Common myeloid progenitor, CD34-positive (primary cell): ENCODE results near the gene PRKAR1B.

Experiments used
- CTCF ChIA-PET: fragments of 350-600 bp; sonication (Branson Sonifier 250); formaldehyde crosslinking; loops from one replicate; lab custom pipeline; 2021; ENCODE audit warnings: antibody characterized with exemption; lab: Charles Lee
- POLR2A ChIA-PET: fragments of 350-600 bp; sonication (Branson Sonifier 250); formaldehyde crosslinking; loops from one replicate; lab custom pipeline; 2021; ENCODE audit warnings: antibody characterized with exemption; lab: Charles Lee
- DNase-seq, 3 donors: peaks; one replicate each; pipeline versions ENCODE4 v3.0.0 to v3.0.0-alpha.2; 2013
- H3K27ac ChIP-seq, 2 experiments: 1 replicate in 1 of 2; 2 replicates in 1 of 2; pipeline ENCODE4 v1.7.0; 2013; ENCODE audit warnings: inconsistent platforms in 2 of 2, low read length in 2 of 2, mild to moderate bottlenecking in 2 of 2, low read depth in 1 of 2, moderate library complexity in 1 of 2; ENCODE audit not compliant: severe bottlenecking in 2 of 2, insufficient read depth in 1 of 2, poor library complexity in 1 of 2
- H3K27me3 ChIP-seq, 5 experiments: replicated peaks in 2 of 5; 1 replicate in 3 of 5; 2 replicates in 2 of 5; pipeline versions ENCODE4 v1.6.1 to v1.7.0; 2013; ENCODE audit warnings: low read length in 4 of 5, mild to moderate bottlenecking in 2 of 5, moderate library complexity in 2 of 5, inconsistent platforms in 1 of 5; ENCODE audit not compliant: insufficient read depth in 5 of 5, control insufficient read depth in 4 of 5
- H3K36me3 ChIP-seq, 4 experiments: 1 replicate in 2 of 4; 2 replicates in 2 of 4; pipeline versions ENCODE4 v1.6.1 to v1.7.0; 2013; ENCODE audit warnings: low read length in 3 of 4, control low read depth in 1 of 4, mild to moderate bottlenecking in 1 of 4; ENCODE audit not compliant: control insufficient read depth in 4 of 4, insufficient read depth in 4 of 4
- H3K4me1 ChIP-seq, 4 experiments: 1 replicate in 3 of 4; 2 replicates in 1 of 4; pipeline versions ENCODE4 v1.6.1 to v1.7.1; 2013; ENCODE audit warnings: low read length in 3 of 4, mild to moderate bottlenecking in 3 of 4, control low read depth in 1 of 4, inconsistent platforms in 1 of 4, moderate library complexity in 1 of 4; ENCODE audit not compliant: control insufficient read depth in 4 of 4, insufficient read depth in 4 of 4; ENCODE audit errors: control extremely low read depth in 1 of 4
- H3K4me3 ChIP-seq, 7 experiments: 1 replicate in 4 of 7; 2 replicates in 3 of 7; pipeline versions ENCODE4 v1.5.1 to v1.7.0; 2013; ENCODE audit warnings: mild to moderate bottlenecking in 7 of 7, low read length in 6 of 7, moderate library complexity in 6 of 7, inconsistent platforms in 2 of 7, low read depth in 2 of 7, control low read depth in 1 of 7; ENCODE audit not compliant: insufficient read depth in 4 of 7, control insufficient read depth in 1 of 7; ENCODE audit errors: extremely low read depth in 1 of 7
- H3K9me3 ChIP-seq, 5 experiments: 1 replicate in 4 of 5; 2 replicates in 1 of 5; pipeline versions ENCODE4 v1.6.1 to v1.7.1; 2013; ENCODE audit warnings: low read length in 4 of 5, mild to moderate bottlenecking in 2 of 5, inconsistent platforms in 1 of 5, low read depth in 1 of 5, moderate library complexity in 1 of 5; ENCODE audit not compliant: control insufficient read depth in 4 of 5, insufficient read depth in 2 of 5; ENCODE audit errors: control extremely low read depth in 1 of 5
- WGBS: methylation state at CpG from one replicate; pipeline ENCODE4 v1.1.5; 2013; ENCODE audit not compliant: insufficient coverage; 5-methylcytosine and 5-hydroxymethylcytosine counted together

The PRKAR1B gene

GRCh38 chr7:713488-714230 is 13.4 kb downstream of the PRKAR1B start:
- no peak overlapping the region for H3K4me3 ChIP-seq
- peaks cover 0 to 6% (median 0%) of the 10 kb centered on the region in 5 experiments for H3K9me3 ChIP-seq
- H3K36me3 ChIP-seq, result peaks cover 0 to 5% (median under 1%) of the 10 kb centered on the region in 4 experiments
- H3K27me3 ChIP-seq, result peaks cover 0 to 27% (median 5%) of the 10 kb centered on the region in 5 experiments
- 99% methylated on average over 14 of the region's 16 CpGs for WGBS
- no peak overlapping the region for H3K27ac ChIP-seq
- ChIA-PET POLR2A (no interaction called here), CTCF (interaction anchor here (0.7 to 1.0 kb wide), 2 partner anchors 175 to 450 kb away, joined by 3 to 4 read pairs; no protein-coding TSS in a partner anchor)
- peaks cover 0 to 14% (median 6%) of the 10 kb centered on the region in 4 experiments for H3K4me1 ChIP-seq
- no peak for DNase-seq

- DNase-seq, result peak in 1 of 3 donors; percentile 14
- Histone ChIP-seq H3K36me3 (peaks cover 0 to 5% (median under 1%) of the 10 kb centered on the region in 4 experiments), H3K4me1 (peaks cover 0 to 14% (median 6%) of the 10 kb centered on the region in 4 experiments), H3K9me3 (peaks cover 0 to 3% (median 0%) of the 10 kb centered on the region in 5 experiments), H3K4me3 (peak overlapping the region in 1 of 7 experiments; percentile 48), H3K27me3 (peaks cover 0 to 27% (median 5%) of the 10 kb centered on the region in 5 experiments), H3K27ac (no peak overlapping the region)
- CTCF ChIA-PET, result no interaction called here
- 92% methylated on average over 5 of the region's 9 CpGs for WGBS
- POLR2A ChIA-PET, result no interaction called here
These were observed 14.0 kb downstream of the PRKAR1B start for GRCh38 chr7:713139-713457.

GRCh38 chr7:712381-713138 is 14.5 kb downstream of the PRKAR1B start:
- ChIA-PET CTCF (no interaction called here), POLR2A (no interaction called here)
- Histone ChIP-seq H3K36me3 (peaks cover 0 to 6% (median under 1%) of the 10 kb centered on the region in 4 experiments), H3K9me3 (no peaks in the 10 kb centered on the region), H3K4me3 (peak overlapping the region in 5 of 7 experiments; percentile 23 to 60 (median 48)), H3K4me1 (peaks cover 0 to 14% (median 6%) of the 10 kb centered on the region in 4 experiments), H3K27me3 (peaks cover 0 to 27% (median 5%) of the 10 kb centered on the region in 5 experiments), H3K27ac (no peak overlapping the region)
- peak in 1 of 3 donors; percentile 32 for DNase-seq
- 18% methylated on average over 36 of the region's 74 CpGs for WGBS

GRCh38 chr7:711922-712380 is 15.1 kb downstream of the PRKAR1B start:
- ChIA-PET CTCF (no interaction called here), POLR2A (no interaction called here)
- DNase-seq, result no peak
- Histone ChIP-seq H3K27ac (no peak overlapping the region), H3K9me3 (no peaks in the 10 kb centered on the region), H3K27me3 (peaks cover 0 to 27% (median 5%) of the 10 kb centered on the region in 5 experiments), H3K36me3 (peaks cover 0 to 9% (median under 1%) of the 10 kb centered on the region in 4 experiments), H3K4me1 (peaks cover 0 to 14% (median 6%) of the 10 kb centered on the region in 4 experiments), H3K4me3 (peak overlapping the region in 5 of 7 experiments; percentile 23 to 60 (median 39))
- 0% methylated on average over 39 of the region's 44 CpGs for WGBS

- ChIA-PET CTCF (interaction anchor here (0.8 to 0.9 kb wide), 2 partner anchors 20 to 62 kb away, joined by 3 to 4 read pairs; no protein-coding TSS in a partner anchor), POLR2A (no interaction called here)
- WGBS, result 80% methylated on average over 35 of the region's 45 CpGs
- DNase-seq, result no peak
- peaks cover 0 to 14% (median 6%) of the 10 kb centered on the region in 4 experiments for H3K4me1 ChIP-seq
- H3K9me3 ChIP-seq, result no peaks in the 10 kb centered on the region
- no peak overlapping the region for H3K27ac ChIP-seq
- peak overlapping the region in 4 of 7 experiments; percentile 36 to 60 (median 47) for H3K4me3 ChIP-seq
- peaks cover 0 to 9% (median under 1%) of the 10 kb centered on the region in 4 experiments for H3K36me3 ChIP-seq
- peaks cover 0 to 27% (median 5%) of the 10 kb centered on the region in 5 experiments for H3K27me3 ChIP-seq
These were observed 15.8 kb downstream of the PRKAR1B start for GRCh38 chr7:711093-711921.

GRCh38 chr7:710161-710560 is 16.9 kb downstream of the PRKAR1B start:
- DNase-seq, result no peak
- H3K9me3 ChIP-seq, result no peaks in the 10 kb centered on the region
- WGBS, result 100% methylated on average over 3 of the region's 14 CpGs
- ChIA-PET POLR2A (no interaction called here), CTCF (interaction anchor here (0.8 to 0.9 kb wide), 2 partner anchors 21 to 63 kb away, joined by 3 to 4 read pairs; no protein-coding TSS in a partner anchor)
- no peak overlapping the region for H3K4me3 ChIP-seq
- peaks cover 0 to 27% (median 5%) of the 10 kb centered on the region in 5 experiments for H3K27me3 ChIP-seq
- peaks cover 0 to 14% (median 6%) of the 10 kb centered on the region in 4 experiments for H3K4me1 ChIP-seq
- no peak overlapping the region for H3K27ac ChIP-seq
- peaks cover 0 to 9% (median 0%) of the 10 kb centered on the region in 4 experiments for H3K36me3 ChIP-seq
